UCSD-AML1 (cell line): ENCODE results near the gene SBF2.
A peak's percentile ranks its signal among the peaks of the same experiment; 100 is the strongest.
"Not testable (repeated sequence)": the region's sequence is repeated elsewhere in the genome, so short reads cannot be mapped to it uniquely, and the experiment has no call there.

Experiments used
- DNase-seq: peaks from one replicate; lab custom pipeline; 2025; ENCODE audit not compliant: unreplicated experiment; lab: John Stamatoyannopoulos, UW

SBF2 gene

DNA sequence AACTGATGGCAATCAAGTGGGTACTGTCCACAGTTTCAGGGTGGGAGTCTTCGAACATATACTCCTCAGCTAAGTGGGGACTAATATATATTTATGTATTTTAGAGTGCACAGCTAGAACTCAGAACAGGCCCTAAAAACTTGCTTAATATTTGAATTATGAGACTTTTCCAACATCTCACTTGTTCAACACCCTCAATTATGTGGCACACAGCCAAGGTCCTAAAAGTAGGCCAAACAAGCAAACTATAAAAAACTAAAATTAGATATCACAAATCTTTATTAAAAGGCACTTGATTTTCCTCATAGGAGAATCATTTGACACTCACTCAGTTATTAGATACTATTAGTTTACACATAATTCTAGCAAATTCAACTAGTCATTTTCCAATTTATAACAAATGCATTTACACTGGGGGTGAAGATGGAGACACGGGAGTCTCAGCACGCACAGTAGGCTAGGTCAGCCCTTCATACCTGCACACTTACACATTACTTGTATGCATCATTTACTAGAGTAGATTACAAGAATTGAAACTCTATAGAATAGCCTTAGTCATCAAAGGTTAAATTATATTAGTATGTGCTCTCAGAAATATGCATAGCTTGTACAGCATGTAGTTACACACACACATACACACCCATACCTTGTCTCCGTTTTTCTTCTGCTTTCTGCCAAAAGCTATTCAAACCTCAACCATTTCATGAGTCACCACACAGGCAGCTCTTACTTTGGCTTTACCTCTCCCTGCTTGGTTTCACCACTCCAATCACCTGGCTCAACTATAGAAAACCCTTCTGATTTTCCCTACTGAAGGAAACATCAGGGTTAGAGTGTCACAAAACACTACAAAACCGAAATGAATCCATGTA lies 171.5 kb downstream of the SBF2 start:
- DNase-seq: no peak

GRCh38 chr11:10118865-10119264 lies 175.2 kb downstream of the SBF2 start:
- DNase-seq: no peak

DNA sequence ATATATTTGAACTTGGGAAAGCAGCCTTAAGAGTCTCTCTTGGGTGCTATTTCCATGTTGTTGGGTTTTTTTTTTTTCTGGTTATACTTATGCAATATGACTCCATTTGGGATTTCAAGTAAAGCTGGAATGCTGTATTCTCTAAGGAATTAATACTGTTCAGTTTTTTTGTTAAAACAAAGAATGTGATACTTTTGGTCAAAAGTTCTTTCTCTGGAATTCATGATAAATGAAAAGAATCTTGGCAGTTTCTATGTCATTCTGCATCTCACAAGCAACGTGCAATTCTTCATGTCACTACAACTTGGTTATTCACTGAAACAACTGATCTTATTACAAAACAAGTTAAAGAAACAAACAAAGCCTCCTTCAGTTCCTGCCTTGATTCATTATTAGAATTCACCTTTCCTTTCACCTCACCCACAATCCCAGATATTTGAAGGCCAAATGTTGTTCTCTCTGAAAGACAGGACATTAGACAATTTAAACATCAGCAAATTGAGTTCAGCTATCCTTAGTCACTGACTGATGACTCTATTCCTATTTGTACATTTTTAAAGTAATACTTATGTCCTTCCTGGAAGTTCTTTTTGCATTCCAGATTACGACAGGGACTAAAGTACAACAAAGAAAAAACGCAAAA lies 176.2 kb downstream of the SBF2 start:
- no peak for DNase-seq

DNA sequence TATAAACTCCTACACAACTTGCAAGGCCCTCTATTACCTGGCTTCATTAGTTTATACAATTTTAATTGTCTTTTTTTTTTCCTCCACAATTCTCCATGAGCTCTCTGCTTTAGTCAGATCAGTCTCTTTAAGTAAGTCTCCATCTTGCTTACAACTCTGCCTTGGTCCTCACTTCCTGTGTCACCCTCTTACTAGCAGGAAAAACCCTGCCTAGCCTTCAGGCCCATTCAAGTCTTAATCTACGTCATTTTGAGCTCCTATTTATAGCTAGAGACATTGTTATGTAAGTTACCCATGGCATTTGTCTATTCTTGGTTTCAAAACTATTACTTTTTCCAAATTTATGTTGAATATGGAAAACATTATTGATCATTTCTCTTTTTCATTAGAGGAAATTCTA lies 177.4 kb downstream of the SBF2 start:
- no peak for DNase-seq

GRCh38 chr11:10114593-10115404 lies 179.2 kb downstream of the SBF2 start:
- DNase-seq: no peak

- DNase-seq: no peak
These were observed 180.2 kb downstream of the SBF2 start for GRCh38 chr11:10113852-10114251.

DNA sequence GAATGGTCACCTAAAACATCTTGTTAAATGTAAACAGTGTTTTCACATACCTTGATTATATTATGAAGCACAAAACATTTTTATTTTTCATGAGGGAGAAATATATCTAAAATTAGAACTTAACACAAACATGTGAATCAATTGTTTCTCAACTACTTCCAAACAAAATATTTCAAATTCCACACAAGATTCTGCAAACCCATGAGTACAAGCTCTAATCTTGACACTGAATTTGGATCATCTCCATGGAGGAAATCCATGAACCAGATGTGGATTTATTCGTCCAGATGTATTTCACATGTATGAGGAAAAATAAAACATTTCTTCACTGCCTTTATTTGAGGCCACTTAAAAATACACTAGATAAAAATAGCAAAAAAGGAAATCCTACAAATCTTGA lies 184.2 kb downstream of the SBF2 start:
- no peak for DNase-seq

DNA sequence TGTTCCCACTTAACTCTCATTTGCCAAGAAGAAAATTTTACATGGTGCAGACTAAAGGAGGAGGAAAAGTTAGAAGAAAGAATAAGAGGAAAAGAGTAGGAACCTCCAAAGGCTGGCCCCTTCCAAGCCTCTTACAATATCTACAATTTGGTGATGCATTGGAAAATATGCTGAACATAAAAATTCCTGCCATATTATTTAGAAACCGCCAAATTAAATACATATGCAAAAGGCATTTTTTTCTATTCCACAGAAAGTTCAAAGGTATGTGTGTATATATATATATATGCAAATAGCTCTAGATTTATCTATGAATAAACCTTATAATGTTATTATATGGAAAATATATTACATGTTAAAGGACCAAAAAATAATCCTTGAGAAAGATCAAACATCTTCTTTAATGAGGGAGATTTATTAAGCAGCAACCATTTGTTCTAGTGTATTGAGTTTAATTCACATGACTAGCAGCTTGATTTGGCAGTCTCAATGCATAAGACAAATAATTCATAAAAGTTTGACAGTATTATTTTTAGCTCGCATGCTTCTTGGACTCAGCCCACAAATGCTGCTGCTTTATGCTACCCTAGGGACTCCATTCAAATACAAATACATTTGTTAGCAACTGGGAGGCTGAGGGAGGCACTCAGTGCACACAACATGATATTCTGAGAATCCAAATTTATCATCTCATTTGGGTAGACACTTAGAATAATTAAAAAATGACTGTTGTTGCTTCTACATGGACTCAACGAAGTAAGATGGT lies 184.9 kb downstream of the SBF2 start:
- no peak for DNase-seq

- DNase-seq: no peak
These were observed 186.5 kb downstream of the SBF2 start for GRCh38 chr11:10107497-10107896.

- DNase-seq: no peak
These were observed 196.4 kb downstream of the SBF2 start for GRCh38 chr11:10097615-10098014.

- no peak for DNase-seq
These were observed 197.0 kb downstream of the SBF2 start for GRCh38 chr11:10096987-10097386.

- DNase-seq: no peak
These were observed 198.4 kb downstream of the SBF2 start for GRCh38 chr11:10095412-10096208.

DNA sequence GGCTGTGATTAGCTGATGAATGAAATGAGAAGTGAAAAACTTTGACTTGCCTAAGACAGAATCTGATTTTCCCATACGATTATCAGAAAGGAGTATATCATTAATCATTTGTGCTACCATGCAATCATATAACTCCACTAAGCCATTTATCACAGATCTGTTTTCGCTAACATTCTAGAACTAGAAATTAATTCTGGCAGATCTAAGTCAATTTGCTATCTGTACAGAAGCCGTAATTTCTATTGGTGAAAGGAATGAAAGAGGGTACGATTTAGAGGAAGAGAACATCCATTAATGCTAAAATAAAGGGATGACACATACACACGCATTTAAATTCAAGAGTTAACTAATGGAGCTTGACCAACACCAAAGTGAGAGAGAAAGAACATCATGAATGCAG lies 201.6 kb downstream of the SBF2 start:
- no peak for DNase-seq

- no peak for DNase-seq
These were observed 202.5 kb downstream of the SBF2 start for GRCh38 chr11:10091314-10092045.

DNA sequence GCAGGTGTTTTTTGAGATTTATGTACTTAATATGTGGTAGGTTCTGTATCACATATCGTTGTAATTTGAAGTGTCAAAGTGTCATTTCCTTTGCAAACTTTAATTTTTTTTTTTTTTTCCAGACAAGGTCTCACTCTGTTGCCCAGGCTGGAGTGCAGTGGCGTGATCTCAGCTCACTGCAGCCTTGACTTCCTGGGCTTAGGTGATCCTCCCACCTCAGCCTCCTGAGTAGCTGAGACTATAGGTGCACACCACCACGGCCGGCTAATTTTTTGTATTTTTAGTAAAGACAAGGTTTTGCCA lies 206.1 kb downstream of the SBF2 start:
- DNase-seq: not testable (repeated sequence)

DNA sequence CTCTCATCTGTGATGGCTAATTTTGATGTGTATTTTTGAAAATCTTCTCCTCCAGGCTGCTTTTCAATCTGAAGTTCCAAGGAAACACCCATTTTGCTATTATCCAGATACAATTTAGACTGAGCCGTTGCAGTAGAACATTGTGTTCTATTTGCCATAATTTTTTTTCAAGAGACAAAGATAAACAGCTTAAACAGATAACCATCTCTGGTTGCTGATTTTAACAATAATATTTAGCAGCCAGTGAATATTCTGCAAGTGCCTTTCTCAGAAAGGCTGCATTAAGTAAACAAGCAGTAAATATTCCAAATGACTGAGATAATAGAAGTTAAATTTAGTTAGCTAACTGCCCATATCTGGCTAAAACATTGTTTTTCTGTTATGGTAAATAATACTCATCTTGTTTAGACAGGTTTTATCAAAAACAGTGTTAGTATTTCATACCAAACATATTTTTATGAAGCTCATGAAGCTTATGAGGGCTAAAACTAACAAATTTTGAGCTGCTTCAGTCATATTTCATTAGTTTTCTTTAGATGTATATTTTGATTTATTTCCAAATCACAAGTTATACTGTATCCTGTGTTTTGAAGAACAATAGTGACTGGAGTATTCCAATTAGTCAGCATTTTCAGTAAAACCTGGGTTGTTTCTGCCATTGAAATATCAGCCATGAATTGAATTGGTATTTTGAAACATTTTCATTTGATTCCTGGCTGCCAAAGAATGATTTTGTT lies 206.7 kb downstream of the SBF2 start:
- DNase-seq: no peak

GRCh38 chr11:10080138-10080537 lies 213.9 kb downstream of the SBF2 start:
- no peak for DNase-seq

GRCh38 chr11:10076458-10077141 lies 217.4 kb downstream of the SBF2 start:
- peak; percentile 46 for DNase-seq
